NCI-H1105 (cell line): Measurements from ENCODE around the gene OR5T1.

ENCODE experiments used
- DNase-seq: peaks from one replicate; lab custom pipeline; 2025; lab: John Stamatoyannopoulos, UW

Gene OR5T1

DNA sequence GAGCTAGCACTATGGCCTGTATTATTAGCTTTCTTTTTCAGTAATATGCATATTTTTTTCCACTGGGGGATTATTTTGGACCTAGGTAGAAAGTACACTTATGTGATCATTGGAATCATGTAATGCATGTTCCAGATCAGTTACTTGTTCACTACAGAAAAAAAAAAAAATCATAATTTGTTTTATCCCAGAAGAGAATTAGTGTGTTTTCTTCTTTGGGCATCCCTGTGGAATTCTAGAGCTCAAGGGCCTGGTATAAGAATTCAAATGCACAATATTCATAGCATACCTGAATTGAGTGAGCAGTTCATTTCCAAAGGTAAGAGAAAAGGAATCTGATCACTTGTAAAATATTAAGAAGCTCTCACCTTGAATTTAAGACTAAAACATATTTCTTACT is at the start of gene OR5T1:
Gene OR5T1, plus strand, starts transcription at position 301 of the 400 bp plus-strand sequence. CDS start 1,485 bp downstream, outside the sequence.
- DNase-seq: no peak

DNA sequence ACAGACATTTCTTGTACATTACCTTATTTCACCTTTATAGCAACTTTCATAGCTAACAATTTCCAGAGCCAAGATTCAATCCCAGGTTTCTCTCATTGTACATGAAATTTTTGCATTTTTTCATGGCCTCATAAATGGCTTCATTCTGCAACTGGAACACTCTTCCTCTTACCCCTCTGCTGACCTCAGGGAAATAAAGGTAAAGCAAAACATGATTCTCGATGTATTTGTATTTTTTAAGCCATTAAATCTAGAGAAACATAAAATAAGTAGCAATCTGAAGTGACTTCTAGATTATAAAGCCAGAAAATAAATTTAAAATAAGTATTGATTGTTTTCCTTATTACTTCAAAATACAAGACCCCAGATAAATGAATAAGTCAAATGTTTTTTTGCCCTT is 39.8 kb upstream of the OR5T1 start, which contains the start of gene OR5T2:
Gene OR5T2, minus strand, starts transcription at position 101 of the 400 bp plus-strand sequence. CDS start 1,193 bp downstream, outside the sequence.
- no peak for DNase-seq

DNA sequence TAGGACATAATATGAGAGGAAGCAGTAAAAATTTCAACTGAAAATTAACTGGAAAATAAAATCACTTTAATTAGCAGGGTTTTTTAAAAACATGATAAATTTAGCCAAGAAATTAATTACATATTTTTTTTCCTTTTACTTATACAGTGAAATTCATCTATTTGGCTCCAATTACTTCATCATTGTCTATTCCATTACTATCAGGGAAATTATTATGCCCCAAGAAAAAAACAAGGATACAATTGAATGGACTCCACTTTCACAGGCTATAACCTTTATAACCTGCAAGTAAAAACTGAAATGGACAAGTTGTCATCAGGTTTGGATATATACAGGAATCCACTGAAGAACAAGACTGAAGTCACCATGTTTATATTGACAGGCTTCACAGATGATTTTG is 22.0 kb upstream of the OR5T1 start, which contains the start of gene OR5T3:
Gene OR5T3, plus strand, starts transcription at position 301 of the 400 bp plus-strand sequence. Its CDS starts 0 bp downstream, at position 301.
- DNase-seq: no peak

DNA sequence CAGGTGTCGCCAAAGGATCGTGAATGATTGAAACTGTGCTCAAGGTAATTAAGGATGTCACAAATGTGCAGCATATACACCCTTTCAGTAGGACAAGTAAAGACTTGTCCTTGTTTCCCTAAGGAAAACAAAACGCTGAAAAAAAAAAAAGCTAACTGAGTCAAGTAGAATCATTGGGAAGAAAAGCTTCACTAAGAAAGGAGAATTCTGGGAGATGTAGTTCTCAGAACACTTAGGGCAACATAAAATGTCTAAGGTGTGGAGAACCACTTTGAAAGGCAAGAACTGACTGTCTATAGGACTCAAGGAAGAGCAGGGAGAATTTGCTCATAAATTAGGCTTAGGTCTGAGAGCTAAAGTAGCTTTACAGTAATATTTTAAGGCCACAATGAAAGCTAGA is 2.9 kb upstream of the OR5T1 start:
- peak; percentile 2 for DNase-seq

DNA sequence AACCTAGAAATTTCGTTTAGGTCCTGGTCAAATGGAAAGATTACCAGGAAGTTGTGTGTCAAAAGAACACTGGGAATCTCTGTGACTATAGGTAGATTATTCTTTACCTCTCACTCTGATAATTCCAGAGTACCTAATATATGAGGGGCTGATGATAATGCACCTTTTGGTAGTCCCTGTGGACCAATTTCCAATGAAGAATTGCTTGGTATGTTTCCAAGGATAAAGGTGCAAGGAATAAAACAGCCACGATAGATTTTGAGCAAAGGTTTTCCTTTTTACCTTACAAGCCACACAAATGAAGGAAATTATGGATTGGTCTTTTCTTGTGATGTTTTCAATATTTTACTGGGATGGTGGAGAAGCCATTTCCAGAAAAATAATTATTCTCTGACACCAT is 18.2 kb downstream of the OR5T1 start, which contains the start of gene OR8H1:
Gene OR8H1, minus strand, starts transcription at position 101 of the 400 bp plus-strand sequence. CDS start 1,192 bp downstream, outside the sequence.
- no peak for DNase-seq

DNA sequence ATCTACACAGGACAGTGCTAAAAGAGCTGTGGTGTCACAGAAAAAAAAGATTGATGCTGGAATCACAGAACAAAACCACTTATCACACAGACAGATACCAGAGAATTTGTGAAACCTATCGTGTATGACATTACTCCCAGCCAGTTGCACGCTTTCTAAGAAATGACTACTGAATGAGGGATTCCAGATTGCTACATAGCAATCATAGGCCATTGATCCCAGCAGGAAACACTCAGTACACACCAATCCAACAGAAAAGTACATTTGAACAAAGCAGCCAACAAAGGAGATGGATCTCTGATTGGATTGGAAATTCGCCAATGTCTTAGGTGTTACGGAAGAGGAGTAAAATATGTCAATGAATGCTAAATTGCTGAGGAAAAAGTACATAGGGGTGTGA is 22.9 kb downstream of the OR5T1 start:
- no peak for DNase-seq

DNA sequence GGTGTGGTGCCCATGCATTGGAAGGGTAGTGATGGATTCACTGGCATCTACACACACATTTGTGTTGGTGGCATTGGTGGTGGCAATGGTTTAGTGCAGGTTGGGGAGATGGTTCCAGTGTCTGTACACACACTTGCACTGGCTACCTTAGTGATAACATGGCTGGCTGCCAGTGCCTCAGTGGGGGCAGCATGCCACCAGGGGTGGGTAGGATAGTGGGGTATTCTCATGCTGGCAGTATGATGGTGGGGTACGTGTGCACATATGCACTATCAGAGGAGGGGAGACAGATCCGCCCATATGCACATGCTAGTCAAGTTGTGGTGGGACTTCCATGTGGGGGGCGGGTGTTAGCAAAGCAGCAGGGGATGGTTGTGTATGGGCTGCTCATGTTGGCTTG is 33.9 kb downstream of the OR5T1 start:
- DNase-seq: no peak

DNA sequence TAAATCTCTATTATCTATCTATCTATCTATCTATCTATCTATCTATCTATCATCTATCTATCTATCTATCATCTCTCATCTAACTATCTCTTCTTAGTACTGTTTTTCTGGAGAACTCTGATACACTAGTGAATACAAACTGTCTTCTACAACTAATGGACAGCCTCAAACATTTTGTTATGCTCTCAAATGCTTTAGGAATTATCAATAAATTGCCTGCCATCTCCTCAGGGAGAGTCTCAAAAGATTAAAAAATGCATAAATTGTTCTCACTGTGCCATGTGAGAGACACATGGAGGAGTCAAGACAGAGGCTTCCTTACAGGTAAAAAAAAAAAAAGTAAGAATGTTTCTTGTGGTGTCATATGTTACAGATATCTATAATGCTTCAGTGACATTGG is 40.9 kb downstream of the OR5T1 start, which contains the start of gene OR8K3:
Gene OR8K3, plus strand, starts transcription at position 301 of the 400 bp plus-strand sequence. CDS start 3,163 bp downstream, outside the sequence.
- DNase-seq: no peak
